ENCODE data around the gene OR1D5. TPM values are rescaled to one million over a fixed set of nuclear protein-coding genes. Genes with fewer than 3 reads are reported as not detected.

Gene OR1D5
- total and polyA plus RNA-seq, 2 of the 8 experiments (the other 6 are each of a cell fraction or from before 2014, with no cell fraction given) = not detected

- no peak for TF ChIP-seq ZNF274 (IDR thresholded peaks at IDR 0.05; ENCODE audit: borderline replicate concordance, extremely low read depth, low read length)
- TF ChIP-seq SP4 (IDR thresholded peaks at IDR 0.05; ENCODE audit: low read length) = no peak
- TF ChIP-seq RAD21 (IDR thresholded peaks at IDR 0.05 in 1 of 2, conservative IDR thresholded peaks at IDR 0.05 in 1 of 2; ENCODE audit: low read depth in 2 of 2, low read length in 2 of 2) = no peak
- TF ChIP-seq ATF3 (IDR thresholded peaks at IDR 0.05; ENCODE audit: insufficient read depth, low read depth, low read length) = no peak
- no peak for TF ChIP-seq MAX (IDR thresholded peaks at IDR 0.05)
Measured at GRCh38 chr17:3035968-3036280, 27.5 kb downstream of the OR1D5 start (continued).
